ENCODE measurements around the gene ACSS2.

Gene ACSS2, protein sequence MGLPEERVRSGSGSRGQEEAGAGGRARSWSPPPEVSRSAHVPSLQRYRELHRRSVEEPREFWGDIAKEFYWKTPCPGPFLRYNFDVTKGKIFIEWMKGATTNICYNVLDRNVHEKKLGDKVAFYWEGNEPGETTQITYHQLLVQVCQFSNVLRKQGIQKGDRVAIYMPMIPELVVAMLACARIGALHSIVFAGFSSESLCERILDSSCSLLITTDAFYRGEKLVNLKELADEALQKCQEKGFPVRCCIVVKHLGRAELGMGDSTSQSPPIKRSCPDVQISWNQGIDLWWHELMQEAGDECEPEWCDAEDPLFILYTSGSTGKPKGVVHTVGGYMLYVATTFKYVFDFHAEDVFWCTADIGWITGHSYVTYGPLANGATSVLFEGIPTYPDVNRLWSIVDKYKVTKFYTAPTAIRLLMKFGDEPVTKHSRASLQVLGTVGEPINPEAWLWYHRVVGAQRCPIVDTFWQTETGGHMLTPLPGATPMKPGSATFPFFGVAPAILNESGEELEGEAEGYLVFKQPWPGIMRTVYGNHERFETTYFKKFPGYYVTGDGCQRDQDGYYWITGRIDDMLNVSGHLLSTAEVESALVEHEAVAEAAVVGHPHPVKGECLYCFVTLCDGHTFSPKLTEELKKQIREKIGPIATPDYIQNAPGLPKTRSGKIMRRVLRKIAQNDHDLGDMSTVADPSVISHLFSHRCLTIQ

GRCh38 chr20:34876406-34877282, at the start of gene ACSS2:
Gene ACSS2, plus strand, starts transcription at chr20:34876612. Its CDS starts 34 bp downstream, at chr20:34876646.
- no peak for DNase-seq (ENCODE audit: low read depth)

- DNase-seq (ENCODE audit: low read depth): no peak
Measured at GRCh38 chr20:34829191-34829590, 47.2 kb upstream of the ACSS2 start.

- no peak for DNase-seq (ENCODE audit: low read depth)
Measured at GRCh38 chr20:34831936-34832335, 44.5 kb upstream of the ACSS2 start.

DNA sequence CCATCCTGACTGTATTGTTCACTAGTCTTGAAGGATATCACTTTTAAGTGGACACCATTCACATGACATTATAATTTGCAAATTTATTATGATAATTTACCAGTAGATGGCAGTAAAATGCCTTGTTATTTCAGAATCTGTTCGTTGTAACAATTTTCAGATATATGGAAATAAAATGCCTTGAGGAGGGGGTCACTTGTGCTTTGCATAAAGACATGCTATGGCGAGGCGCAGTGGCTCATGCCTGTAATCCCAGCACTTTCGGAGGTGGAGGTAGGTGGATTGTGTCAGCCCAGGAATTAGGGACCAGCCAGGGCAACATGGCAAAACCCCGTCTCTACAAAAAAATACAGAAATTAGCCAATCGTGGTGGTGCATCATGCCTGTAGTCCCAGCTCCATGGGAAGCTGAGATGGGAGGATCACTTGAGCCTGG, 41.9 kb upstream of the ACSS2 start:
- DNase-seq (ENCODE audit: low read depth): no peak

GRCh38 chr20:34842143-34842542, 34.3 kb upstream of the ACSS2 start:
- DNase-seq (ENCODE audit: low read depth): no peak

DNA sequence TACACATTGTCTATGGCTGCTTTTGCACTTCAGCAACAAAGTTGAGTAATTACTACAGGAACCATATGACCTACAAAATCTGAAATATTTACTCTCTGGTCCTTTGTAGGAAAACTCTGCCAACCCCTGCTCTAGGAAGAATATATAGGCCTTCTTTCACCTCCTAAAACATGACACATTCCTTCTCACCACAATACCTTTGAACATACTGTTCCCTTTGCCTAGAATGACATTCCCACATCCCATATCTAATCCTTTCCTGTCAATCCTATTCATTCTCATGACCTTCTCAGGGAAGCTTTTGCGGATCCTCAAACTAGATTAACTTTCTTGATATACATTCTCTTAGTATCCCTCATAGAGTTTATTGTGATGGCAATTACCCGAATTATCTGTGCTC, 33.0 kb upstream of the ACSS2 start:
- no peak for DNase-seq (ENCODE audit: low read depth)

DNA sequence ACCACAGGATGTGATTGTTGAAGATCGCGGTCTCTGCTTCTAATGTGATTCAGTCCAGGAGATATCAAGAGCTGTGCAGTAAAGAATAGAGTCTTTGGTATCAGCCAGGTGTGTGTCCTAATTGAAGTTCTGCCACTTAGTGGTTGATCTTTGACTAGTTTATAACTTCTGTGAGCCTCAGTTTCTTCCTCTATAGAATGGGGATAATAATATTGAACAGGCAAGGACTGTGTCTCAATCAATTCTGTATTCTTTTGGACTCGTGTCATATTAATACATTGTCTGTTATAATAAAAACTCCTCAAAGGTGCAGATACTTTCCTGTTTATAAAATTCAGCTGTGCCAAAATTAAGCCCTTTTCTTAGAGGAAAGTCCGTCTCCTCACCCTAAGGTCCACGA, 27.8 kb upstream of the ACSS2 start:
- DNase-seq (ENCODE audit: low read depth): no peak

DNA sequence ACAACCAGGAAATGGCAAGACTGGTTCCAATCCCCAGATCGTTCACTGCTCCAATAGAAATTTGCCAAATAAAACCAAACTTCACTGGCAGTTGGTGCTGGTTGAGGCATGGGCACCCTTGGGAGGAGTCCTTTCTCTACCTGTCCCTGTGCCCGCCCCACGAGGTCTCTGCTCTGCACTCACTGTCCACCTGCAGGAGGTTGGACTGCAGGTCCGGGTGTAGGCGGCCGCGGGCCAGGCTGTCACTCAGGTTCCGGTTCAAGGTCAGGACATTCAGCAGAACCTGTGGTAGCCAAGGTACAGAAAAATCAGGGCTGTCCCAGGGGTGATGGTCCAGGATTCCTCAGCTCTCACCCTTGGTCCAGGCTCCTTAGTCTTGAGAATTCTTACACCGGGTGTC, 26.6 kb upstream of the ACSS2 start:
- no peak for DNase-seq (ENCODE audit: low read depth)

DNA sequence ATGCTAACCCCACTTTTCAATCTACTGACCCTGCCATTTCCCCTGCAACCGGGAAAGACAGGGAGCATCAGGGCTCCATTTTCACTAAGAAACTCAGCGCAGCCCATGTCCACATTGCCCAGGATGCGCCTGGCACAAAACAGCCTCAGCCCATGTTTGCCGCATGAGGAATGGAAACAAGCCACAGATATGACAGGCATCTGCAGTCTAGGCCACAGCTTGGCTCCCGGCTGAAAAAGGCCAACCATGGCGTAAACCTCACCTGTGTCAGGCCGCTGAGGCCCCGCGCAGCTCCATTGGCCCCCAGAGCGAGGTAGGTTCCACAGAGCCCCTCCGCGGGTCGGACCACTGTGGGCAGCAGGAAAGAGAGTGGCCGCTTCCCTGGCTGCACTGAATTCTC, 25.4 kb upstream of the ACSS2 start:
- DNase-seq (ENCODE audit: low read depth): no peak

DNA sequence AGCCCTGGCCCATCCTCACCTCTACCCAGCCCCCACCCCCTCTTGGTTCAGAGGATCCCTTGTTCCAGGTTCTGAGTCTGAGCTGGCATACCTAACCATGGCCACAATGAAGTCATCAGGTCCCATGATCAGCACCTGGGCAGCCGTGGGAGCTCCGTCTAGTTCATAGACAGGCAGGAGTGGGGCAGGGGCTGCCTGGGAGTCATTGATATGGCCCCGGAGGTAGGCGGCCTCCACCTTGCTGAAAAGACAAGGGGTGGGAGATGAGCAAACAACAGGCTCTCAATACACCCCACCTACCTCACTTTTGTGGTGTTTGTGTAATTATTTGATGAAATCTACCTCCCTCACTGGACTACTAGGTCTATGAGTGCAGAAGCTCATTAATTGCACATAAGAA, 24.1 kb upstream of the ACSS2 start:
- DNase-seq (ENCODE audit: low read depth): no peak

- DNase-seq (ENCODE audit: low read depth): no peak
Measured at GRCh38 chr20:34859367-34859766, 17.0 kb upstream of the ACSS2 start.

DNA sequence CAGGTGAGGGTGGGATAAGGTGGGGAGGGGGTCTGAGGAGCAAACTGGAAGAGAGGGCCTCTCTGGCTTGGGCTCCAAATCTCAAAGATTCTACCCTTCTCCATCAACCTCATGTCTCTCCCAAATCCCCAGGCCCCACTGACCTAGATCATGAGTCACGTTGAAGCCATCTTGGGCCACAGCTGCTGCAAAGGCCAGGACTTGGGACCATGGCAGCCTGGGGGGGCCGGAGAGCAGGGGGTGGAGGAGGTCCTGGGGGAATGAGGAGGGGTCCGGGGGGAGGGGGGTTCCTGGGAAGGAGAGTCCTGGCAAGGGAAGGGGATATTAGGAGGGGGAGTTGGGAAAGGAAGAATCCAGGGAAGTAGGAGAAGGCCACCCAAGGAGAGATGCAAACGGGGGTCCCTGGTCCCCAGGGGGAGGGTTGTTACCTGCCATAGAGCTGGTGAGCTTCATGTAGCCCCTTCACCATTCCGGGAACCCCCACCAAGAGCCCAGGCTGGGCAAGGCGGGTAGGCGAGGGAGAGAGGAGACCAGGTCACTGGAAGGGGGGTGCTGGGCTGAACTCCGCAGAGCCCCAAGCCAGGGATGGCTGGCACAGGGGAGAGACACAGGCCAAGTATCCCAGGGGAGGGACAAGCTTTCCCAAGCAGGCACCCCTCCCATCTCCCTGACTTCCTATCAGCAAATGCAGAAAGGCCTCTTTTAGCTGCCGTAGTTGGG, 16.4 kb upstream of the ACSS2 start:
- no peak for DNase-seq (ENCODE audit: low read depth)

DNA sequence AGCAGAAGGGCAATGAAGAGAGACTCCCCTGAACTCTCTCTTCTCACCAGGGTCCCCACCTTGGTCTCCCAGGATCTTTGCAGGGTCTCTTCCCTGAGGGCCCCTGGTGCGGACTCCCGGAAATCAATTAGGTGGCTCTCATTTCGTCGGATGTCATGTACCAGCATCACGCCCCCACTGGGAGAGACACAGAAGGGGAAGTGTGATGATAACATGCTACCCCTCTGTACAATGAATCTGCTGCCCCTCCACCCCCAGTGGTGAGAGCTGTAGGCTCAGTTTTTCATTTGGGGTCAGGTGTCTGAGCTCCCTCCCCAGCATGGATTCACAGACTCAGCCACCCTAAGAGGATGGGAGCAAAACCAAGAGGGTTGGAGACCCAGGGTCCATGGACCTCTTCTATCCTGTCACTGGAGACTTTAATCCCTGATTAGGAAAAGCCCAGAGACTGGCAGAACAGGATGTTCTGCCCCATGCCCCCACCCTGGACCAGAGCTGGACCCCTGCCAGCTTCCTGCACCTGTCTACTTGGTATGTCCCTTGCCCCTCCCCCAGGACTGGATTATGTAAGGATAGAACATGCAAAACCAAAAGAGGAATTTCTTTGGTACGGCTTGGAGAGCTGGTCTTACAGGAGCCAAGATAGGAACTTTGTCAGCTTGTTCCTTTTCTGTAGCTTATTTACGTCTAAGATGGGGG, 14.9 kb upstream of the ACSS2 start:
- no peak for DNase-seq (ENCODE audit: low read depth)

GRCh38 chr20:34862724-34863123, 13.7 kb upstream of the ACSS2 start:
- DNase-seq (ENCODE audit: low read depth): no peak

GRCh38 chr20:34863421-34863965, 12.9 kb upstream of the ACSS2 start:
- no peak for DNase-seq (ENCODE audit: low read depth)

GRCh38 chr20:34864216-34864615, 12.2 kb upstream of the ACSS2 start:
- DNase-seq (ENCODE audit: low read depth): no peak

DNA sequence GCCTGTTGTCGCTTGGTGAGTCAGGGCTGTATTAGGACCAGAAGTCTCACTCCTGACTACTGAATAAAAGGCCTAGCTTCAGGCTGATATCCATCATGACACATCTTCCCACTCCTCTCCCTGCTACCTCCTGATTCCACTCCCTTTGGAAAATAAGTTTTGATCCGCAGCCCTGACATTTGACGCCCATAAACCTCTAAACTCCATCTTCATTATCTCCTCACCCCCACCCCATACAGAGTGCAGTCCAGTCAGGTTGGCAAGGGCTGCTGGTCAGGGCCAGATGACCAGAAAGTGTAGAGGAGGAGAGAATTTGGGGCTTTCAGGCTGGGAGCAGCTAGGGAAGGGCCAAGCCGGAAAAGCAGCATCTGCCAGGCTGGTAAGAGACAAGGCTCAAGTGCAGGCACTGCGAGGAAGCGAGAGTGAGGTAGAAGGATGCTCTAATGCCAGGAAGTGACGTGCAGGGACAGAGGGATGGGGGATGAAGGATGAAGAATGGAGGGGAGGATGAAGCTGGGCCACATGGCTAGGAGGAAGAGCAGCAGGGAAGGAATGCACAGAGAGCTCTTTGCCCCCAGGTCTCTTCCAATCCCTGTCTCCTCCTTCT, 5.0 kb upstream of the ACSS2 start:
- DNase-seq (ENCODE audit: low read depth): no peak

DNA sequence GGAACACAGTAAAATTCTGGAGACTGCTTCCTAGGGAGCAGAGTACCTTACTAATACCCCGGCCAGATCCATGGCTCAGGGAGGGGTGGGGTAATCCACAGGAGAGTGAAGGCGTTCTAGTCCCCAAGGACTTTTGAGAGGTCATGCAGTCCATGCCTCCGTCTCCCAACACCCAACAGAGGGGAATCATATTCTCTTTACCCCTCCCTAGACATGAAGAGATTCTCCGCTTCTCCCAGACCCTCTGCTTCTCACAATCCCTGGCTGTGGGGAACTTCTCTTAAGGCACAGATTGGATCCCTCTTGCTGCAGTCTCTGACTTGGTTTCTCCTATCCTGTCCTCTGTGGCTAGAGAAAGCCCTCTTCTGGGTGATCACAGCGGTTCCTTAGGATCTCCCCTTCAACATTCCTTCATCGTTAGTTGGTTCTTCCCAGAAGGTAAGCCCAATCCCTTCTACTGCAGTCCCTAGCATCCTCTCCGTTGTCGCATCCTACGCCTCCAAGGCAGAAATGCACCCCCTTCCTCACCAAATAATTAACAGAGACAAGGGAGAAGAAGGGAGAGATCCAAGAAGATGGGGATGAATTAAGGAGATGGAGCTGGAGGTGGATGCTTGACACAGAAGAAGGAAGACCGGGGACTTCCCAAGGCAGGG, 4.3 kb upstream of the ACSS2 start:
- no peak for DNase-seq (ENCODE audit: low read depth)

DNA sequence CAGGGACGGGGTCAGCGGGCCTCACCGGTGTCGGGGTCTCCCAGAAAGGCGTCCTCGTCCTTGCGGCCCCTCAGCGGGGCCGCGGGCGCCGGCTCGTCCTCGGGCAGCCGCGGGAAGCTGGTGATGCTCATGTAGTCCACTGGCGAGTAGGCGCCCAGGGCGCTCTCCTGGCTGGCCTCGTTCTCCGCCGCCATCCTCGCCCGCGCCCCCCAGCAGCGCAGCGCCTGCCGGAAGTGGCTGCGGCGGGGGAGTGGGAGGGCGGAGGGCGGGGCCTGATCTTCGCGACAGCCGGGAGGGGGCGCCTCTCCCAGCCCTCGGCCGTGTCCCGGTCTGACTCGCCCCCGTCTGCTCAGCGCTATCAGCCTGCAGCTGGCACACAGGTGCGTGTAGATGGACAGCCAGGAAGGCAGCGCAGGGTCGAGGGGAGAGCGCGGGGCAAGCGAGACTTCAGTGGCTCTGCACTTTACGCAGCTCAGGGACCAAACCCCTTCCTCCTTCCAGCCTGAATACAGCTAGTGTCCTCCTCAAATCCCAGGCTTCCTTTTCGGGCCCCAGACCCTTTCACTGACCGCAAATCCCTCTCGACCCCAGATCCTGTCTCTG, 3.7 kb upstream of the ACSS2 start, which contains the start of gene GGT7:
GGT7 (minus strand) TSS at position 235 of the 603 bp plus-strand sequence; CDS start at position 194, 41 bp downstream.
- peak; percentile 67 for DNase-seq (ENCODE audit: low read depth)

All from CMK (cell line).